H1 (cell line): ENCODE measurements around the gene TPRG1L. TPM values are rescaled to one million over a fixed set of nuclear protein-coding genes. Genes with fewer than 3 reads are reported as not detected.

Experiments used
- BCL11A ChIP-seq, 2 experiments: IDR thresholded peaks; one replicate each; pipeline ENCODE4 v1.6.1; 2011; ENCODE audit warnings: low read depth in 2 of 2, low read length in 2 of 2, mild to moderate bottlenecking in 2 of 2
- CBX8 ChIP-seq: fragments of 300-800, 300-1000 bp; sonication (generic); IDR thresholded peaks from 2 replicates; pipeline ENCODE4 v1.7.1; 2016; ENCODE audit warnings: low read depth, low read length, borderline replicate concordance
- CHD2 ChIP-seq: IDR thresholded peaks from 2 replicates; pipeline ENCODE4 v1.6.1; 2012; ENCODE audit warnings: low read length, improper control_type of control experiment
- CREB1 ChIP-seq: IDR thresholded peaks from 2 replicates; pipeline ENCODE4 v1.6.1; 2012; ENCODE audit warnings: inconsistent platforms
- EGR1 ChIP-seq: IDR thresholded peaks from 2 replicates; pipeline ENCODE4 v1.6.1; 2011; ENCODE audit warnings: low read depth, low read length, borderline replicate concordance
- GABPA ChIP-seq: IDR thresholded peaks from 2 replicates; pipeline ENCODE4 v1.6.1; 2011; ENCODE audit warnings: mild to moderate bottlenecking, low read length, moderate library complexity, borderline replicate concordance; ENCODE audit not compliant: insufficient read depth
- GTF2F1 ChIP-seq: IDR thresholded peaks from 2 replicates; pipeline ENCODE4 v1.6.1; 2012; ENCODE audit warnings: low read depth, low read length, improper control_type of control experiment, borderline replicate concordance
- NRF1 ChIP-seq: IDR thresholded peaks from 2 replicates; pipeline ENCODE4 v1.6.1; 2011; ENCODE audit warnings: mild to moderate bottlenecking, low read depth, low read length, improper control_type of control experiment
- SAP30 ChIP-seq: fragments of 300-600 bp; sonication (generic); IDR thresholded peaks from 2 replicates; pipeline ENCODE4 v1.7.1; 2012; ENCODE audit warnings: low read length, moderate library complexity, mild to moderate bottlenecking, inconsistent platforms; ENCODE audit not compliant: insufficient read depth, insufficient replicate concordance
- SIN3A ChIP-seq, 2 experiments: IDR thresholded peaks in 1 of 2; conservative IDR thresholded peaks in 1 of 2; 2 replicates each; pipeline ENCODE4 v1.6.1; 2011 to 2012; ENCODE audit warnings: low read length in 2 of 2, improper control_type of control experiment in 1 of 2, low read depth in 1 of 2, mild to moderate bottlenecking in 1 of 2
- SP1 ChIP-seq: IDR thresholded peaks from 2 replicates; pipeline ENCODE4 v1.6.1; 2011; ENCODE audit warnings: low read depth, low read length
- SP2 ChIP-seq: IDR thresholded peaks from 2 replicates; pipeline ENCODE4 v1.6.1; 2012; ENCODE audit warnings: mild to moderate bottlenecking, low read length, inconsistent platforms
- TAF1 ChIP-seq: IDR thresholded peaks from 2 replicates; pipeline ENCODE4 v1.6.1; 2011; ENCODE audit warnings: mild to moderate bottlenecking, low read depth, low read length
- TCF12 ChIP-seq: IDR thresholded peaks from 2 replicates; pipeline ENCODE4 v1.6.1; 2011; ENCODE audit warnings: low read depth, mild to moderate bottlenecking, low read length
- polyA plus RNA-seq, 7 experiments: library from polyadenylated mRNA; depleted of rRNA in 3 of 7; stranded (reverse) in 5 of 7; unstranded in 2 of 7; fragments of >200 nt in 5 of 7; fragments of 200-250 nt in 2 of 7; gene quantifications; 1 replicate in 5 of 7; 2 replicates in 1 of 7; 4 replicates in 1 of 7; pipeline versions ENCODE4 v1.2.1 to v1.2.3, GENCODE V29; 2011 to 2013; ENCODE audit warnings: missing spikeins in 2 of 7, mixed read lengths in 2 of 7
- total RNA-seq: library from RNA; stranded (reverse); fragmentation: NEBNext Ultra II Directional; extraction: Animal tissue kit (Norgen Biotek cat#: 25700); gene quantifications from 2 replicates; pipeline ENCODE4 v1.2.1, GENCODE V29; 2021
- TF ChIP-seq, protein P1 (sequence below): IDR thresholded peaks from 2 replicates; pipeline ENCODE4 v1.6.1; 2012; ENCODE audit warnings: inconsistent platforms

The TPRG1L gene
- total and polyA plus RNA-seq, 2 of the 8 experiments (the other 6 are each of a cell fraction or from before 2014, with no cell fraction given): 21.7 to 22.3 TPM

DNA sequence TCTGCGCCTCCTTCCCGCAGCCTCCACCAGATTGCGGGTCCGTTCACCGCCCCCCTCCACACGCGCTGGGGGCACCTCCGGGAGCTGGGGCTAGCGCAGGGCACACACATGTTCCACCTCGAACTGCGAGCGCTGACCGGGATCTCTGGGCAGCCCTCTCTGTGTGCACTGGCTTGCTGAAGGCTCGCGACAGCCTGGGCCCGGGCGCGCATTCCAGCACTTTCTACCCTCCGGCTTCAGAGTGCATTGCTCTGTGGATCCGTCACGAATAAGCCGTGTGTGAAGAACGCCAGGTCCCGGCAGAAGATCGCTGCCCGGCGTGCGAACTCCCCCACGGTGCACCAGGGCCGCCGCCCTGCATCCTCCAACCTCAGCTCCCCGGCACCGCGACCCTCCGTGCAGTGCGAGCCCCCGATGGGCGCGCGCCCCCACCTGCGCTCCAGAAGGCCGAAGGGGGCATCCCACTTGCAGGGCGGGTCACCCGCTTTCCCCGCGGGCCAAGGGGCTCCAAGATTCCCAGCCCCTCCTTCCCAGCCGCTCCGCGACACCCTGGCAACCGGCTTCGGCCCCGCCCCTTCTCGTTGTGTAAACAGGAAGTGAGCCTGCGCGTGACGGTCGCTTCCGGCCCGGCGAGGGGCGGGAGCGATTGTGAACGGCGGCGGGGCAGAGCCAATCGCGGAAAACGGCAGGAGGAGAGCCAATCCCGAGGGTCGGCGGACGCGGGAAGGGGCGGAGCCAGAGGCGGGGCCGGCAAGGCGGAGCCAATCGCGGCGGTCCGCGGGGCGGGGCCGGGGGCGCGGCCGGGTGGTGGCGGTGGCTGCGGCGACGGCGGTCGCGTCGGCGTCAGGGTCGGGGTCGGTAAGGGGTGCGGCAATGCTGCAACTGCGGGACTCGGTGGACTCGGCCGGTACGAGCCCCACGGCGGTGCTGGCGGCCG, at the start of gene TPRG1L (continued):
- TF ChIP-seq EGR1 (no peak), CHD2 (peak; percentile 76), GABPA (peak; percentile 93), SP2 (peak; percentile 36; the same call in 1 of the 2 replicates), SIN3A (conservative IDR thresholded peaks at IDR 0.05 in 1 of 2, IDR thresholded peaks at IDR 0.05 in 1 of 2; ENCODE audit: low read depth in 1 of 2, low read length in 2 of 2) (peak in 1 of 2 experiments; percentile 87; a peak in 3 of 4 replicates), CREB1 (peak; percentile 71), TCF12 (no peak), SP1 (peak; percentile 87), GTF2F1 (no peak), CBX8 (no peak), SAP30 (peak; percentile 60), TAF1 (peak; percentile 31; the same call in 1 of the 2 replicates), BCL11A (IDR thresholded peaks at IDR 0.05; ENCODE audit: low read depth in 2 of 2, low read length in 2 of 2) (no peak), NRF1 (no peak)
- TF ChIP-seq, protein P1, sequence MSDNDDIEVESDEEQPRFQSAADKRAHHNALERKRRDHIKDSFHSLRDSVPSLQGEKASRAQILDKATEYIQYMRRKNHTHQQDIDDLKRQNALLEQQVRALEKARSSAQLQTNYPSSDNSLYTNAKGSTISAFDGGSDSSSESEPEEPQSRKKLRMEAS: peak; percentile 78
